Retinal pigment epithelial cell (primary cell): ENCODE data around the gene FHIP2A.
"Not testable (repeated sequence)": the region's sequence is repeated elsewhere in the genome, so short reads cannot be mapped to it uniquely, and the experiment has no call there.

ENCODE experiments used
- DNase-seq: peaks from one replicate; pipeline ENCODE4 v3.0.0-alpha.2; 2010; ENCODE audit warnings: low read depth
- H3K4me3 ChIP-seq: 2 replicates; pipeline ENCODE4 v1.5.1; 2011; ENCODE audit warnings: mild to moderate bottlenecking, low read length, control low read depth, moderate library complexity
- CTCF ChIP-seq: conservative IDR thresholded peaks from 2 replicates; pipeline ENCODE4 v1.5.1; 2011; ENCODE audit warnings: low read depth, low read length, control low read depth, inconsistent platforms

FHIP2A gene

GRCh38 chr10:114829160-114829909 is 7.8 kb downstream of the FHIP2A start:
- H3K4me3 ChIP-seq = no peak overlapping the region
- no peak for TF ChIP-seq CTCF
- no peak for DNase-seq

- TF ChIP-seq CTCF = no peak
- DNase-seq = no peak
- H3K4me3 ChIP-seq = no peak overlapping the region
These were observed 9.7 kb downstream of the FHIP2A start for GRCh38 chr10:114831186-114831867.

- no peak for TF ChIP-seq CTCF
- no peak overlapping the region for H3K4me3 ChIP-seq
- no peak for DNase-seq
These were observed 16.1 kb downstream of the FHIP2A start for GRCh38 chr10:114837690-114838089.

- H3K4me3 ChIP-seq = no peak overlapping the region
- DNase-seq = no peak
- TF ChIP-seq CTCF = no peak
These were observed 18.3 kb downstream of the FHIP2A start for GRCh38 chr10:114839901-114840300.

- TF ChIP-seq CTCF = no peak
- no peak for DNase-seq
These were observed 24.6 kb downstream of the FHIP2A start for GRCh38 chr10:114845978-114846693.

GRCh38 chr10:114847517-114847916 is 25.9 kb downstream of the FHIP2A start:
- DNase-seq, H3K4me3 ChIP-seq: not testable (repeated sequence)

More at GRCh38 chr10:114845978-114846693, 24.6 kb downstream of the FHIP2A start:
- H3K4me3 ChIP-seq = no peak overlapping the region

GRCh38 chr10:114849674-114850073 is 28.1 kb downstream of the FHIP2A start:
- no peak for TF ChIP-seq CTCF
- no peak overlapping the region for H3K4me3 ChIP-seq
- no peak for DNase-seq
